Uterus (tissue), 2 donors: ENCODE results near the gene FAR1.

Experiments used
- POLR2A ChIP-seq, 2 donors: fragments of 450-650 bp; IDR thresholded peaks; one replicate each; pipeline ENCODE4 v1.6.1; 2016; ENCODE audit warnings: antibody characterized with exemption in 2 of 2, mild to moderate bottlenecking in 1 of 2, moderate library complexity in 1 of 2
- TF ChIP-seq, protein P1 (sequence below), 4 experiments: fragments of 200-600 bp in 2 of 4; fragments of 450-650 bp in 2 of 4; sonication (generic) in 2 of 4; IDR thresholded peaks; one replicate each; pipeline ENCODE4 v1.5.1; 2016 to 2019; ENCODE audit warnings: antibody characterized with exemption in 4 of 4, mild to moderate bottlenecking in 2 of 4, moderate library complexity in 1 of 4

DNA sequence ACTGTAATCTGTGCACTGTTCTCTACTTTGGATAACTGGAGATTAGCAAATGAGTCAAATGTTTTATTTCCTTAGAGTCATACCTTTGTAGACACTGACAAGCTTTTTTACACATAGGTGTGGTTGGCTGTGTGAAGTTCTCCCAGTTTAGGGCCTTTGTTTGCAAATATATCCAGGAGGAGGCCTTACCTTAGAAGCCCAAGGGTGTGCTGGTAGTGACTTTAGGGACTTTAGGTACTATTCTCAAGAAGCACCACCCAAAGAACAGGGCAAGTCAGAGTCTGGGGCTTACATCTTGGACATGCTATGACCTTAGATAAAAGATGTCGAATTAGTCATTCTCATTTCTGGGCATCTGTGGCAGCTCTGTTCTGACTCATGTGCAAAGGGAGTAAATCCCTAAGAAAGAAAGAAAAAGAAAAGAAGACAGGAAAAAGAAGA is 4.8 kb upstream of the FAR1 start:
- TF ChIP-seq, protein P1, sequence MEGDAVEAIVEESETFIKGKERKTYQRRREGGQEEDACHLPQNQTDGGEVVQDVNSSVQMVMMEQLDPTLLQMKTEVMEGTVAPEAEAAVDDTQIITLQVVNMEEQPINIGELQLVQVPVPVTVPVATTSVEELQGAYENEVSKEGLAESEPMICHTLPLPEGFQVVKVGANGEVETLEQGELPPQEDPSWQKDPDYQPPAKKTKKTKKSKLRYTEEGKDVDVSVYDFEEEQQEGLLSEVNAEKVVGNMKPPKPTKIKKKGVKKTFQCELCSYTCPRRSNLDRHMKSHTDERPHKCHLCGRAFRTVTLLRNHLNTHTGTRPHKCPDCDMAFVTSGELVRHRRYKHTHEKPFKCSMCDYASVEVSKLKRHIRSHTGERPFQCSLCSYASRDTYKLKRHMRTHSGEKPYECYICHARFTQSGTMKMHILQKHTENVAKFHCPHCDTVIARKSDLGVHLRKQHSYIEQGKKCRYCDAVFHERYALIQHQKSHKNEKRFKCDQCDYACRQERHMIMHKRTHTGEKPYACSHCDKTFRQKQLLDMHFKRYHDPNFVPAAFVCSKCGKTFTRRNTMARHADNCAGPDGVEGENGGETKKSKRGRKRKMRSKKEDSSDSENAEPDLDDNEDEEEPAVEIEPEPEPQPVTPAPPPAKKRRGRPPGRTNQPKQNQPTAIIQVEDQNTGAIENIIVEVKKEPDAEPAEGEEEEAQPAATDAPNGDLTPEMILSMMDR (IDR thresholded peaks at IDR 0.05): no peak
- no peak for TF ChIP-seq POLR2A (IDR thresholded peaks at IDR 0.05)
